Measurements from ENCODE around the gene FAM174B.

The FAM174B gene

DNA sequence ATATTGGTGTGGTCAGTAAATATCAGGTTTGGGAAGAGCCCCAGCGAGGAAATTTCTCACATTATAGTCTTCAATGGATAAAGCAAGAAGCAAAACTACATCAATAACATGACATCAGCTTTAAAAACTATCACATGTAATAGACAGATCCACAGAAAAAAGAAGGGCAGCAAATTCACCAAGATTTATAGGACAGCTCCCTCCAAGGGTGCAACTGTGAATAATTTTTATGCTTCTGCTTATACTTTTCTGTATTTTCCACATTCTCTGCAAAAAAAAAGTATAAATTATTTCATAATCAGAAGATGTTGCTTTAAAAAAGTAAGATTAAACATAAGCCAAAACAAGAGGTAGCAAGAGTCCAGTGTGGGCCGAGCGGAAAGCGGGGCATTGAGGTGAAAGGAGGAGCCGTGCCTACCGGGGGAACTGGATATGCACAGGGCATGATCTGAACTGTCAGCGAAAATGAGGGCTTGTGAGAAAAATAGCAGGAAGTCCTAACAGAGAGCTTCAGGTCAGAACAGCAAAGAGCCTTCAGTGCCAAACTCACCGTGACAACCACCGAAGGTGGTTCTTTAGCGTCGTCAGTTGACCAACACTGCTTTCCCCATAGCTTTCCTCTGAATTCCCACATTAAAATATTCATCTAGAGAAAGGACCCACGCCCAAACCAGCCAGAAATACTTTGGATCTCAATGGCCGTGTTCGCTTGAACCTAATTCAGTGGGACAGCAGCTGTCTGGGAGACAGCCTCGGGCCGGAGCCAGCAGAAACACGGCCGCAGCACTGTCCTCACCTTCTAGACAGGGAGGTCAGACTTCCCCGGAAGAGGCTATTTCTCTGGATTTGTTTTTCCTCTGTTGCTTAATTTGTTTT lies 59.8 kb downstream of the FAM174B start:
- CTCF ChIA-PET, result no interaction called here

DNA sequence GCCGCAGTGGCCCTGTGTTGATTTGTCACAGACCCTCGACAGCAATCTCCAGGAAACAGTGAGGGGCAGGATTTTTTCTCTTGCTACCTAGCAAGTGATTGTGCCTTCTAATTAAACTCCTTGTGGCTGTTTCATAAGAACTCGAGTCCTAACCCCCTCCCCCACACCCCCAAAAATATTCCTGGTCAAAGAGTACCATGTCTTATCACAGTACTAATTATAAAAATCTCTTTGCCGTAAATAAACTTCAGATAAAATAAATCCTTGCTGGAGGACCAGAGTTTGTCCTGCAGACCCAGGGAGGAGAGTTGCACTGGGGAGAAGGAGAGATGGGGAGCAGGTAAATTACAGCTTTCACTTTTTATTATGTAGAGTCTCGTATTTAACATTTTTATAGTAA lies 64.3 kb downstream of the FAM174B start:
- POLR2A ChIA-PET, result no interaction called here
- TF ChIP-seq, protein P1, sequence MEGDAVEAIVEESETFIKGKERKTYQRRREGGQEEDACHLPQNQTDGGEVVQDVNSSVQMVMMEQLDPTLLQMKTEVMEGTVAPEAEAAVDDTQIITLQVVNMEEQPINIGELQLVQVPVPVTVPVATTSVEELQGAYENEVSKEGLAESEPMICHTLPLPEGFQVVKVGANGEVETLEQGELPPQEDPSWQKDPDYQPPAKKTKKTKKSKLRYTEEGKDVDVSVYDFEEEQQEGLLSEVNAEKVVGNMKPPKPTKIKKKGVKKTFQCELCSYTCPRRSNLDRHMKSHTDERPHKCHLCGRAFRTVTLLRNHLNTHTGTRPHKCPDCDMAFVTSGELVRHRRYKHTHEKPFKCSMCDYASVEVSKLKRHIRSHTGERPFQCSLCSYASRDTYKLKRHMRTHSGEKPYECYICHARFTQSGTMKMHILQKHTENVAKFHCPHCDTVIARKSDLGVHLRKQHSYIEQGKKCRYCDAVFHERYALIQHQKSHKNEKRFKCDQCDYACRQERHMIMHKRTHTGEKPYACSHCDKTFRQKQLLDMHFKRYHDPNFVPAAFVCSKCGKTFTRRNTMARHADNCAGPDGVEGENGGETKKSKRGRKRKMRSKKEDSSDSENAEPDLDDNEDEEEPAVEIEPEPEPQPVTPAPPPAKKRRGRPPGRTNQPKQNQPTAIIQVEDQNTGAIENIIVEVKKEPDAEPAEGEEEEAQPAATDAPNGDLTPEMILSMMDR (IDR thresholded peaks at IDR 0.05; ENCODE audit: control extremely low read depth, extremely low read depth, low read depth, missing control alignments), result no peak
- DNase-seq (ENCODE audit: extremely low spot score), result no peak
- CTCF ChIA-PET, result interaction anchor here (0.9 kb wide), 1 partner anchor 21 kb away, joined by 3 read pairs; no protein-coding TSS in a partner anchor

More for the DNA sequence above, 59.8 kb downstream of the FAM174B start:
- POLR2A ChIA-PET, result no interaction called here
- TF ChIP-seq, protein P1 (IDR thresholded peaks at IDR 0.05; ENCODE audit: control extremely low read depth, extremely low read depth, low read depth, missing control alignments), result no peak
- no peak for DNase-seq (ENCODE audit: extremely low spot score)

DNA sequence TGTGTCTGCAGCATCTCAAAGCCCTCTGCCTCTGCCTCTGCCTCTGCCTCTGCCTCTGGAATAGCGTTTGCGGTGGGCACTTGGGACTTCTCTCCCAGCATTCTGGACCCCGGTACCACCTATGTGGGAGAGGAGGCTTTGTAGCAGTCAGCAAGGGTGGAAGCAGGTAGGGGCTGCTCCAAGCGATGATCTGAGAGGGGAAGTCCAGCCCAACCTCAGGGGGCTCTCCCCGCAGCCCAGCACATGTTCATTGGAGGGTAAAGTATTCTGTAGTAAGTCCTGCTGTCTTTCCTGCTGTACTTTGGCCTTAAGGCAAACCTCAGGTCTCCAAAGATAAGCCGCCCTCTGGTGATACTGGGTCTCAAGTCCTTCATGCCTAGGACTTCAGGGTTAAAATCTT lies 68.6 kb downstream of the FAM174B start:
- peak; percentile 30 for DNase-seq (ENCODE audit: extremely low spot score)
- CTCF ChIA-PET, result no interaction called here
- POLR2A ChIA-PET, result no interaction called here
- TF ChIP-seq, protein P1 (IDR thresholded peaks at IDR 0.05; ENCODE audit: control extremely low read depth, extremely low read depth, low read depth, missing control alignments), result no peak

DNA sequence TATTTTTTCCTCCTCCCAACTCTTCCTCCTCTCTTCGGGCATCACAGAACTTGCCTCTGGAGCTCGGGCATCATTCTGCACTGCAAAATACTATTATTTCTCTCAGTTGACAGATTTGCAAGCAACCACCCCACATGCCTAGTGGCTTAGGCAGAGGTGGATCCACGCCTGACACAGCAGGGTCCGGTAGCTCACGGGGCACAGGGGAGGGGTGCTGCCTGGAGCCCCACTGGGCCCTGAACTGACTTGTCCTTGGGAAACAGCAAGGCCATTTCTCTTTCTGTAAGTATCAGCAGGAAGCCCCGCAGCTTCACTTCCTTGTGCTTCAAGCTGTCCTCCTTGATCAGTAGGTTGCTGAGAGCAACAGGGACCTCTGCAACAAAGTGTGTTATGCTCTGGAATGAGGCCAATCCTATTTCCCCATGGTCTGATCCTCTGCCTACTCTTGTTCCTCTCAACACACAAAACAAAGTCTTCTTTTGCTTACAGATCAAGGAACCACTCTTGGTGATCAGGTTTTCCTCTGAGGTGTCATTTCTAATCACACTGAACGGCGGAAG lies 69.1 kb downstream of the FAM174B start:
- CTCF ChIA-PET, result no interaction called here
- POLR2A ChIA-PET, result no interaction called here
- DNase-seq (ENCODE audit: extremely low spot score), result no peak
- TF ChIP-seq, protein P1 (IDR thresholded peaks at IDR 0.05; ENCODE audit: control extremely low read depth, extremely low read depth, low read depth, missing control alignments), result no peak

DNA sequence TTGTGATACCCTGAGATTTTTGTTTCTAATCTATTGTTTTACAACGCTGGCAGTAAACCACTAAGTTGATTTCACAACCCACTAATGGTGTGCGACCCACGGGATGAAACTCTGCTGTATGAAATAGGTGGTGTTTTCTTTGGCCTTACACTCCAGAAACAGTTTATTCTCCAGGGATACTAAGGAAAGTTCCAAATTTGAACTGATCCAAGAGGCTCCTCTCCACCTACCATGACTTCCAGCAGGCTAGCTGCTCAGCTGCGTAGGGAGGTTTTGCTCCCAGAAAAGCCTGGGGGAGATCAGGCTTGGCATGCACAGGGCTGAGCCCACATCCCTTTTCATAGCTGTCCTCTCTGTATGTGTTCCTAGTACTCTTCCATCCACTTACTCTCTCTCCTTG lies 71.5 kb downstream of the FAM174B start:
- no peak for DNase-seq (ENCODE audit: extremely low spot score)
- ChIA-PET POLR2A (no interaction called here), CTCF (no interaction called here)
- TF ChIP-seq, protein P1 (IDR thresholded peaks at IDR 0.05; ENCODE audit: control extremely low read depth, extremely low read depth, low read depth, missing control alignments), result no peak

DNA sequence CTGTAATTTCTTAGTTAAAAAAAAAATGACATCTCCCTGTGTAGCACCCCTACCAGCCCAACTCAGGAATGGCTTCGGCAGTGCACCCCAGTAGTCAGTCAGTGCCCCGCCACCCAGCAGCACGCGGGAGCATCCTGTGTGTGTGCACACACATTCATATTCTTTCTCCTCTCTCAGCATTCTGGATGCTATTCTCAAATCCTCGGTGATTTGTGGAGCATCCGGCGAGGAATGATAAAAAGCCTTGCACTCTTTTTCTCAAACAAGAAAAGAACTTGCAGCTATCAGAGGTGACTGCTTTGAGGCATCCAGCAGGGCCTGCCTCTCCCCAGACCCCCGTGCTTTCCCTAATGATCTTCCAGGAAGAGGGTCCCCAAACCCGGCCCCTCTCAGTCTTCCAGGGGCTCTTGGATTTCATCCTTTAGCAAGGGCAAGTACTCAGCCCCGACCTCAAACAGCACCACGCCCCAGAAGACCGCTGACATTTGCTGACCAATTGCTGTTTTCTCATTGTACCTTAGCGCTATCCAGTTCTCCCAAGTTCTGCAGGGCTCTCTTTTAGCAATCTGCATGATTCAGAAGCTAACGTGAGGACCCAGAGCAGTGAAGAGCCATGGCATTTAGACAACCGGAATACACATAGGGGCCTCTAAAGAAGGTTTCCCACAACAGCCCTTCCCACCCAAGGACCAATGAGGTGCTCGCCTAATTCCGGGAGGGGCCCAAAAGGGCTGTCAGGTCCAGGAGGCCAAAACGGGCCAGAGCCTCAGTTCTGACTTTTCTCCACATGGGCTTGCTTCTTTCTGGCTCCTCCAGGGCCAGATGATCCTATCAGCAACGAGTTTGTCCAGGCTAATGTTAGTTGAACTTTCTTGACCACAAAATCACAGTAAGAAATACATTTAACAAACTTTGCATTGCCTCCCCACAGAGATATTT lies 72.2 kb downstream of the FAM174B start:
- no peak for DNase-seq (ENCODE audit: extremely low spot score)
- ChIA-PET CTCF (no interaction called here), POLR2A (no interaction called here)
- TF ChIP-seq, protein P1 (IDR thresholded peaks at IDR 0.05; ENCODE audit: control extremely low read depth, extremely low read depth, low read depth, missing control alignments), result no peak

Data from GM10248 (cell line).